Body of pancreas (tissue), 4 donors: ENCODE results near the gene CCNDBP1.

ENCODE experiments used
- POLR2A ChIP-seq, 3 donors: fragments of 450-650 bp; IDR thresholded peaks; one replicate each; pipeline ENCODE4 v1.6.1; 2016; ENCODE audit warnings: antibody characterized with exemption in 3 of 3, mild to moderate bottlenecking in 2 of 3
- TF ChIP-seq, protein P1 (sequence below), 7 experiments: fragments of 450-650 bp in 4 of 7; fragments of 200-600 bp in 3 of 7; sonication (generic) in 3 of 7; IDR thresholded peaks; one replicate each; pipeline ENCODE4 v1.5.1; 2016 to 2019; ENCODE audit warnings: antibody characterized with exemption in 7 of 7

DNA sequence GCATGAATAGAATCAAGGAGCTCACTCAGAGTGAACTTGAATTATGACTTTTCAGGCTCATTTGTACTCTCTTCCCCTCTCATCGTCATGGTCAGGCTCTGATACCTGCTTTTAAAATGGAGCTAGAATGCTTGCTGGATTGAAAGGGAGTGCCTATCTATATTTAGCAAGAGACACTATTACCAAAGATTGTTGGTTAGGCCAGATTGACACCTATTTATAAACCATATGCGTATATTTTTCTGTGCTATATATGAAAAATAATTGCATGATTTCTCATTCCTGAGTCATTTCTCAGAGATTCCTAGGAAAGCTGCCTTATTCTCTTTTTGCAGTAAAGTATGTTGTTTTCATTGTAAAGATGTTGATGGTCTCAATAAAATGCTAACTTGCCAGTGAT lies 9.6 kb downstream of the CCNDBP1 start:
- no peak for TF ChIP-seq POLR2A (IDR thresholded peaks at IDR 0.05)
- TF ChIP-seq, protein P1, sequence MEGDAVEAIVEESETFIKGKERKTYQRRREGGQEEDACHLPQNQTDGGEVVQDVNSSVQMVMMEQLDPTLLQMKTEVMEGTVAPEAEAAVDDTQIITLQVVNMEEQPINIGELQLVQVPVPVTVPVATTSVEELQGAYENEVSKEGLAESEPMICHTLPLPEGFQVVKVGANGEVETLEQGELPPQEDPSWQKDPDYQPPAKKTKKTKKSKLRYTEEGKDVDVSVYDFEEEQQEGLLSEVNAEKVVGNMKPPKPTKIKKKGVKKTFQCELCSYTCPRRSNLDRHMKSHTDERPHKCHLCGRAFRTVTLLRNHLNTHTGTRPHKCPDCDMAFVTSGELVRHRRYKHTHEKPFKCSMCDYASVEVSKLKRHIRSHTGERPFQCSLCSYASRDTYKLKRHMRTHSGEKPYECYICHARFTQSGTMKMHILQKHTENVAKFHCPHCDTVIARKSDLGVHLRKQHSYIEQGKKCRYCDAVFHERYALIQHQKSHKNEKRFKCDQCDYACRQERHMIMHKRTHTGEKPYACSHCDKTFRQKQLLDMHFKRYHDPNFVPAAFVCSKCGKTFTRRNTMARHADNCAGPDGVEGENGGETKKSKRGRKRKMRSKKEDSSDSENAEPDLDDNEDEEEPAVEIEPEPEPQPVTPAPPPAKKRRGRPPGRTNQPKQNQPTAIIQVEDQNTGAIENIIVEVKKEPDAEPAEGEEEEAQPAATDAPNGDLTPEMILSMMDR (IDR thresholded peaks at IDR 0.05) = no peak
